HEK293T (cell line): ENCODE measurements around the gene GALNT18.

Experiments used
- ARNT ChIP-seq: fragments of 450-650 bp; IDR thresholded peaks from 2 replicates; pipeline ENCODE4 v1.6.1; 2017; ENCODE audit warnings: mild to moderate bottlenecking
- BHLHE40 ChIP-seq: fragments of 450-650 bp; IDR thresholded peaks from 2 replicates; pipeline ENCODE4 v1.6.1; 2016; ENCODE audit warnings: mild to moderate bottlenecking, moderate library complexity, borderline replicate concordance
- FOXK2 ChIP-seq: fragments of 450-650 bp; IDR thresholded peaks from 2 replicates; pipeline ENCODE4 v1.6.1; 2016; ENCODE audit warnings: mild to moderate bottlenecking
- SP1 ChIP-seq: fragments of 450-650 bp; IDR thresholded peaks from 2 replicates; pipeline ENCODE4 v1.6.1; 2017
- SUZ12 ChIP-seq: fragments of 450-650 bp; IDR thresholded peaks from 2 replicates; pipeline ENCODE4 v1.6.1; 2016; ENCODE audit warnings: mild to moderate bottlenecking
- ZNF384 ChIP-seq: fragments of 450-650 bp; IDR thresholded peaks from 2 replicates; pipeline ENCODE4 v1.6.1; 2016

GRCh38 chr11:11580841-11581411 lies 40.9 kb downstream of the GALNT18 start:
- TF ChIP-seq BHLHE40 (no peak), ARNT (no peak), SUZ12 (no peak), FOXK2 (no peak), ZNF384 (no peak), SP1 (no peak)
